Measurements from ENCODE around the gene ACP2. TPM values are rescaled to one million over a fixed set of nuclear protein-coding genes. Genes with fewer than 3 reads are reported as not detected.
"Not testable (repeated sequence)": the region's sequence is repeated elsewhere in the genome, so short reads cannot be mapped to it uniquely, and the experiment has no call there.

ACP2 gene
- total RNA-seq, 1 donor from 2014 or later, result 42.2 TPM

DNA sequence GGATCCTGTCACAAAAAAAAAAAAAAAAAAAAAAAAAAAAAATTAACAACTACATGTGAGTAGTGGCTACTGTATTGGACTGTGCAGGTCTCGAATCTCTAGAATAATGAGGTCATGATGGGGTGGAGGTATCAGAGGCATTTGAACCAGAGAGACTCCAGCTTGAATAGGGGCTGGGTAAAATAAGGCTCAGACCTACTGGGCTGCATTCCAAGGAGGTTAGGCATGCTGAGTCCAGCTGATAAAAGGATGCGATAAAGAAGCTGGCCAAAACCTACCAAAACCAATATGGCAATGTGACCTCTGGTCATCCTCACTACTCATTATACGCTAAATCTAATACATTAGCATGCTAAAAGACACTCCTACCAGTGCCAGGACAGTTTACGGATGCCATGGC is 56.5 kb downstream of the ACP2 start:
- TF ChIP-seq, protein P1, sequence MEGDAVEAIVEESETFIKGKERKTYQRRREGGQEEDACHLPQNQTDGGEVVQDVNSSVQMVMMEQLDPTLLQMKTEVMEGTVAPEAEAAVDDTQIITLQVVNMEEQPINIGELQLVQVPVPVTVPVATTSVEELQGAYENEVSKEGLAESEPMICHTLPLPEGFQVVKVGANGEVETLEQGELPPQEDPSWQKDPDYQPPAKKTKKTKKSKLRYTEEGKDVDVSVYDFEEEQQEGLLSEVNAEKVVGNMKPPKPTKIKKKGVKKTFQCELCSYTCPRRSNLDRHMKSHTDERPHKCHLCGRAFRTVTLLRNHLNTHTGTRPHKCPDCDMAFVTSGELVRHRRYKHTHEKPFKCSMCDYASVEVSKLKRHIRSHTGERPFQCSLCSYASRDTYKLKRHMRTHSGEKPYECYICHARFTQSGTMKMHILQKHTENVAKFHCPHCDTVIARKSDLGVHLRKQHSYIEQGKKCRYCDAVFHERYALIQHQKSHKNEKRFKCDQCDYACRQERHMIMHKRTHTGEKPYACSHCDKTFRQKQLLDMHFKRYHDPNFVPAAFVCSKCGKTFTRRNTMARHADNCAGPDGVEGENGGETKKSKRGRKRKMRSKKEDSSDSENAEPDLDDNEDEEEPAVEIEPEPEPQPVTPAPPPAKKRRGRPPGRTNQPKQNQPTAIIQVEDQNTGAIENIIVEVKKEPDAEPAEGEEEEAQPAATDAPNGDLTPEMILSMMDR (conservative IDR thresholded peaks at IDR 0.05), result no peak
- H3K27me3 Mint-ChIP-seq, result no peaks in the 10 kb centered on the region
- no peaks in the 10 kb centered on the region for H3K36me3 Mint-ChIP-seq
- H3K27ac Mint-ChIP-seq, result no peak overlapping the region
- H3K4me3 Mint-ChIP-seq, result no peak overlapping the region
- H3K4me1 Mint-ChIP-seq (ENCODE audit: unreplicated experiment), result peaks cover 30% of the 10 kb centered on the region
- H3K9me3 Mint-ChIP-seq, result no peaks in the 10 kb centered on the region
- DNase-seq (ENCODE audit: extremely low spot score, unreplicated experiment), result no peak

DNA sequence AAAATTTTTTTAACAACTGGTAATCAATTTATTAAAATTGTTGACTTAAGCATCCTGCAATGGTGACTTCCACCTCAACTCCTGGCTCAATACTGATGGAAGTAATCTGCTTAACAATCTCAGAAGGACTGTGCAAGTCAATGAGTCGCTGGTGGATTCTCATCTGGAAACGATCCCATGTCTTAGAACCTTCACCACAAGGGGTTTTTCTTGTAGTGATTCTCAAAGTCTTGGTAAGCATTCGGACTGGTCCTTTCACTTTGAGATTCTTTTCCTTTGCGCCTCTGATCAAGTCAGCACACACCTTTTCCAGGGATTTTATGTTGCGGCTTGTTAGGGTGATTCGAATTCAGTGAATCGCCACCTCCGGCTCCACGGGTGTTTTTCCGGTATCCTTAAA is 57.5 kb downstream of the ACP2 start:
- H3K4me1 Mint-ChIP-seq (ENCODE audit: unreplicated experiment), result peaks cover 30% of the 10 kb centered on the region
- not testable (repeated sequence) for H3K4me3 Mint-ChIP-seq; H3K36me3 Mint-ChIP-seq; DNase-seq (ENCODE audit: extremely low spot score, unreplicated experiment); H3K9me3 Mint-ChIP-seq; H3K27me3 Mint-ChIP-seq; H3K27ac Mint-ChIP-seq

Other genes starting within 250 kb of the ACP2 start
- 99.9 and 103 TPM in 2 replicates for gene ARFGAP2, start 71.9 kb downstream of the ACP2 start, total RNA-seq (ENCODE audit: low replicate concordance)
- 52.5 and 77.2 TPM in 2 replicates for gene PACSIN3, start 62.4 kb downstream of the ACP2 start, total RNA-seq (ENCODE audit: low replicate concordance)
- gene DDB2, start 33.8 kb downstream of the ACP2 start, total RNA-seq (ENCODE audit: low replicate concordance), result 40.0 and 50.1 TPM in 2 replicates
- 14.2 and 18.9 TPM in 2 replicates for gene NR1H3, start 9.2 kb upstream of the ACP2 start, total RNA-seq (ENCODE audit: low replicate concordance)
- 41.1 and 47.7 TPM in 2 replicates for gene MADD, start 21.3 kb upstream of the ACP2 start, total RNA-seq (ENCODE audit: low replicate concordance)
- 0.40 and 1.8 TPM in 2 replicates for gene MYBPC3, start 103.9 kb upstream of the ACP2 start, total RNA-seq (ENCODE audit: low replicate concordance)
- not detected in 2 replicates for gene SPI1, start 129.7 kb upstream of the ACP2 start, total RNA-seq (ENCODE audit: low replicate concordance)
- gene SLC39A13, start 159.8 kb upstream of the ACP2 start, total RNA-seq (ENCODE audit: low replicate concordance), result 28.7 and 44.8 TPM in 2 replicates
- 104 and 141 TPM in 2 replicates for gene PSMC3, start 177.6 kb upstream of the ACP2 start, total RNA-seq (ENCODE audit: low replicate concordance)
- gene RAPSN, start 200.3 kb upstream of the ACP2 start, total RNA-seq (ENCODE audit: low replicate concordance), result 0.19 and 0.39 TPM in 2 replicates

All from type B pancreatic cell (in vitro differentiated cells).